Naive B cell (primary cell): Measurements from ENCODE around the gene GLYATL3. TPM values are rescaled to one million over a fixed set of nuclear protein-coding genes. Genes with fewer than 3 reads are reported as not detected.

Experiments used
- ATAC-seq, 2 donors: fragments of 150-1000 bp; cut with Tn5 transposase; 2 replicates each; pipeline ENCODE4 v1.10.0; 2021; ENCODE audit warnings: low read depth in 2 of 2, mild to moderate bottlenecking in 2 of 2, moderate library complexity in 2 of 2
- DNase-seq: peaks from one replicate; pipeline ENCODE4 v3.0.0; 2022
- H3K27ac Mint-ChIP-seq, 6 donors: one replicate each; pipeline ENCODE4 v1.8.0; 2020 to 2022; ENCODE audit warnings: mild to moderate bottlenecking in 6 of 6, mixed read lengths in 6 of 6, moderate library complexity in 5 of 6, inconsistent platforms in 2 of 6
- H3K27me3 Mint-ChIP-seq, 3 donors: one replicate each; pipeline ENCODE4 v1.8.0; 2021 to 2022; ENCODE audit warnings: mixed read lengths in 3 of 3, mild to moderate bottlenecking in 1 of 3
- H3K36me3 Mint-ChIP-seq, 2 donors: one replicate each; pipeline ENCODE4 v1.8.0; 2020 to 2022; ENCODE audit warnings: mixed read lengths in 2 of 2, inconsistent platforms in 1 of 2, mild to moderate bottlenecking in 1 of 2
- H3K4me1 Mint-ChIP-seq, 3 donors: one replicate each; pipeline ENCODE4 v1.8.0; 2020 to 2022; ENCODE audit warnings: mixed read lengths in 3 of 3, inconsistent platforms in 1 of 3, mild to moderate bottlenecking in 1 of 3, moderate library complexity in 1 of 3
- H3K4me3 Mint-ChIP-seq, 8 donors: one replicate each; pipeline ENCODE4 v1.8.0; 2020 to 2022; ENCODE audit warnings: mild to moderate bottlenecking in 8 of 8, mixed read lengths in 8 of 8, moderate library complexity in 8 of 8, inconsistent platforms in 2 of 8
- H3K9me3 Mint-ChIP-seq, 7 donors: one replicate each; pipeline ENCODE4 v1.8.0; 2020 to 2022; ENCODE audit warnings: mixed read lengths in 7 of 7, mild to moderate bottlenecking in 5 of 7, inconsistent platforms in 2 of 7, moderate library complexity in 1 of 7
- polyA plus RNA-seq, 6 donors: library from polyadenylated mRNA; unstranded; fragments of 300-500 nt; fragmentation: Illumina TruSeq; gene quantifications; one replicate each; pipeline ENCODE4 v1.2.3, GENCODE V29; 2021; ENCODE audit warnings: low read depth in 6 of 6

GLYATL3 gene
- polyA plus RNA-seq, 6 donors from 2014 or later, result not detected

DNA sequence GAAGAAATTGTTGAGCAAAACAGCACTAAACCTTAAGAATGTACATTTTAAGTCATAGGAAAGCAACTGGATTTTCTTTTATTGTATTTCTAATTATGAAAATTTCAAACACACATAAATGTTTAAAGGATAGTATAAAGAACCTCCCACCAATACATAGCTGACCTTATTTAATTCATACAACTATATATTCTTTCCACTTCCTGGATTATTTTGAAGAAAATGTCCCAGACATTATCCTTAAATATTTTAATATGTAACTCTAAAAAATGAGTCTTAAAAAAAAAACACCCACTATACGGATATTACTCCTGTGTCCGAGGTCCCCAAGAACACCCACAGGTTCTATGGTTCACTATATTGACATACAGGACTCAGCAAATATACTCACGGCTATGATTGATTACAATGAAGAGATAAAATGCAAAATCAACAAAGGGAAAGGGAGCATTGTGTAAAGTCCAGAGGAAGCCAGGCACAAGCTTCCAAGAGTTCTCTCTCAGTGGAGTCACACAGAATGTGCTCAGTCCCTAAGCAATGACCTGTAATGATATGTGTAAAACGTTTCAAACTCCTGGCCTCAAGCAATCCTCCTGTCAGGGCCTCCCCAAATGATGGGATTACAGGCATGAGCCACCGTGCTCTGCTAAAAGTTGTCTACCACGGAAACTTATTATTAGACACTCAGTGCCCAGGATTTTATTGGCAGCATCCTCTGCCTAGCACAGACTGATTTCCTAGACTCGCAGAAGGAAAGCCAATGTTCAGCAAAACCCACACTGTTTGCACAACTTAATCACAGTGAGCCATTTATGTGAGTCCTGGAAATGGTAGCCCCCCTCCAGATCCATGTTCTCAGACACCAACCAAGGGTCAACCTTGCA, 23.2 kb downstream of the GLYATL3 start:
- DNase-seq, result no peak
- ATAC-seq, result no peak
- H3K27ac Mint-ChIP-seq, result no peak overlapping the region
- H3K9me3 Mint-ChIP-seq, result no peaks in the 10 kb centered on the region
- H3K4me1 Mint-ChIP-seq, result no peaks in the 10 kb centered on the region
- peaks cover 0 to 7% (median 4%) of the 10 kb centered on the region in 3 donors for H3K27me3 Mint-ChIP-seq
- H3K4me3 Mint-ChIP-seq, result no peak overlapping the region
- no peaks in the 10 kb centered on the region for H3K36me3 Mint-ChIP-seq

DNA sequence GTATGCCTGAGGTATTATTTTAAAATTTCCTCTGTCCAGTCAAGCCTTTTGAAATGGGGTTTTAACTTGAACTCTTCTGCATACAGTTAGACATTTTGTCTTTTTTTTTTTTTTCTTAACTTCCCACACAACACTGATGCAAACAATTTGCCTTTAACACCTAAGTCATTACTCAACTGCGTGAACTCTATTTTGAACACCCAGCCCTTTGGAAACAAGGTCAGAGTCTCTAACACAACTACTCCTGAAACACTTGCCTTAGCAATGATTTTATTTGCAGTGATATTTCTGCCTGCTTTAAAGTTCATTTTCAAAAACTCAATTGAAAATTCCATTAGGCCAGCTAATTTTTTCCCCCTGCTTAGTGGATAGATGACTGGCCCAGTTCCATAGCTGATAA, 24.2 kb downstream of the GLYATL3 start:
- H3K9me3 Mint-ChIP-seq, result no peaks in the 10 kb centered on the region
- no peak overlapping the region for H3K27ac Mint-ChIP-seq
- H3K27me3 Mint-ChIP-seq, result peaks cover 4 to 7% (median 6%) of the 10 kb centered on the region in 3 donors
- ATAC-seq, result no peak
- DNase-seq, result no peak
- H3K4me3 Mint-ChIP-seq, result no peak overlapping the region
- no peaks in the 10 kb centered on the region for H3K36me3 Mint-ChIP-seq
- no peaks in the 10 kb centered on the region for H3K4me1 Mint-ChIP-seq

DNA sequence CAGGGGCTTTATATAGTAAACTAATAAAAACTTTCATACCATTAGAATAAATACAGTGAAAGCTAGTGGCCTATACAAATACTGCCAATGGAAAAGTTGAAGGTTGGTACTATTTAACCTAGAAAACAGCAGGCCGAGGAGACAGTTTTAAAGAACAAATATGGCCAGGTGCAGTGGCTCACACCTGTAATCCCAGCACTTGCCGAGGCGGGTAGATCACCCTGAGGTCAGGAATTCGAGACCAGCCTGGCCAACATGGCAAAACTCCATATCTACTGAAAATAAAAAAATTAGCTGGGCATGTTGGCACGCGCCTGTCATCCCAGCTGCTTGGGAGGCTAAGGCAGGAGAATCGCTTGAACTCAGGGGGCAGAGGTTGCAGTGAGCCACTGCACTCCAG, 24.8 kb downstream of the GLYATL3 start:
- H3K36me3 Mint-ChIP-seq, result no peaks in the 10 kb centered on the region
- no peak for ATAC-seq
- no peaks in the 10 kb centered on the region for H3K9me3 Mint-ChIP-seq
- H3K27me3 Mint-ChIP-seq, result peaks cover 4 to 12% (median 7%) of the 10 kb centered on the region in 3 donors
- H3K4me1 Mint-ChIP-seq, result no peaks in the 10 kb centered on the region
- no peak overlapping the region for H3K4me3 Mint-ChIP-seq
- H3K27ac Mint-ChIP-seq, result no peak overlapping the region
- DNase-seq, result no peak

DNA sequence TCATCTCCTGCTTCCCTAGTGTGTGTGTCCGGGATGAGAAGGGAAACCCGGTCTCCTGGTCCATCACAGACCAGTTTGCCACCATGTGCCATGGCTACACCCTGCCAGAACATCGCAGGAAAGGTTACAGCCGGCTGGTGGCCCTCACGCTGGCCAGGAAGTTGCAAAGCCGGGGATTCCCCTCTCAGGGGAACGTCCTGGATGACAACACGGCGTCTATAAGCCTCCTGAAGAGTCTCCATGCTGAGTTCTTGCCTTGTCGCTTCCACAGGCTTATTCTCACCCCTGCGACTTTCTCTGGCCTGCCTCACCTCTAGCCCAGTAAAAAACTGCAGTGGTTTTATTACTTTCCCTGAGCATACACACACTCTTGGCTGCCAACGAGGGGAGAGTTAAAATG, 26.9 kb downstream of the GLYATL3 start:
- Mint-ChIP-seq H3K36me3 (no peaks in the 10 kb centered on the region), H3K4me3 (no peak overlapping the region), H3K27me3 (peaks cover 5 to 20% (median 6%) of the 10 kb centered on the region in 3 donors), H3K4me1 (no peaks in the 10 kb centered on the region), H3K9me3 (no peaks in the 10 kb centered on the region), H3K27ac (no peak overlapping the region)
- DNase-seq (no peak), ATAC-seq (no peak)

DNA sequence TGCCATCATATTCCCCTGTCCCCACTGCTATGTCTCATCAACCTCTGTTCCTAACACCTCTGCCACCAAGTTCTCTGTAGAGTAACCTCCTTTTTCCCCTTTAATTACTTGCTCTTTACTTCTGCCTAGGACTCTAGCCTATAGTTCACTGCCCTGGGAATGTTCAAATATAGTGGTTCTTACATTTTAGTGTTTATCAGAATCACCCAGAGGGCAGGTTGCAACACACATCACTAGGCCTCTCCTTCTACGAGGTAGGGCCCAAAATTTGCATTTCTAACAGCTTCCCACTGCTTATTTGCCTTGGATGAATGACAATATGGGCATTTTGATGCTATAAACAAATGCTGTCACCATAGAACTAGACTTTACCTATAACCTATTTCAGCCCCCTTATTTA, 27.6 kb downstream of the GLYATL3 start:
- peaks cover 0 to under 1% (median 0%) of the 10 kb centered on the region in 3 donors for H3K4me1 Mint-ChIP-seq
- no peaks in the 10 kb centered on the region for H3K36me3 Mint-ChIP-seq
- H3K9me3 Mint-ChIP-seq, result no peaks in the 10 kb centered on the region
- H3K27ac Mint-ChIP-seq, result no peak overlapping the region
- ATAC-seq (no peak), DNase-seq (no peak)
- peaks cover 9 to 20% (median 11%) of the 10 kb centered on the region in 3 donors for H3K27me3 Mint-ChIP-seq
- H3K4me3 Mint-ChIP-seq, result peak overlapping the region in 1 of 8 donors; percentile 53

DNA sequence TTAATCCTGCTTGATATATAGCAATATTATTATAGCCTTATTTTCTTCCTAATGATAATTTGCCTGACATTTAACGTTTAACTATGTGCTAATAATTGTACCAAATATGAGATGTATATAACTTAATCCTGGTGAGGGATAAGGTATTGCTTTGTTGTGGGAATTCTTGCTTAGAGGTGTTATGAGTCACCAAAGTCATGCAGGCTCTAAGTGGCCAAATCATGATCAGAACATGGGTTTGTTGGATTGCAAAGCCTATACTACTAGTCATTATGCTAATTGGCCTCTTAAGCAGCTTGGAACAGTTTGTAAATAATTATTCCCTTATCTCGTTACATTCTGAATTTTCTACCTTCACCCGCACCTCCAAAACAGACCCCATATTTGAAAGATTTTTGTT, 28.8 kb downstream of the GLYATL3 start:
- no peak overlapping the region for H3K4me3 Mint-ChIP-seq
- ATAC-seq (no peak), DNase-seq (no peak)
- H3K4me1 Mint-ChIP-seq, result peaks cover 0 to 2% (median 0%) of the 10 kb centered on the region in 3 donors
- H3K9me3 Mint-ChIP-seq, result no peaks in the 10 kb centered on the region
- peaks cover 9 to 20% (median 11%) of the 10 kb centered on the region in 3 donors for H3K27me3 Mint-ChIP-seq
- no peak overlapping the region for H3K27ac Mint-ChIP-seq
- no peaks in the 10 kb centered on the region for H3K36me3 Mint-ChIP-seq

DNA sequence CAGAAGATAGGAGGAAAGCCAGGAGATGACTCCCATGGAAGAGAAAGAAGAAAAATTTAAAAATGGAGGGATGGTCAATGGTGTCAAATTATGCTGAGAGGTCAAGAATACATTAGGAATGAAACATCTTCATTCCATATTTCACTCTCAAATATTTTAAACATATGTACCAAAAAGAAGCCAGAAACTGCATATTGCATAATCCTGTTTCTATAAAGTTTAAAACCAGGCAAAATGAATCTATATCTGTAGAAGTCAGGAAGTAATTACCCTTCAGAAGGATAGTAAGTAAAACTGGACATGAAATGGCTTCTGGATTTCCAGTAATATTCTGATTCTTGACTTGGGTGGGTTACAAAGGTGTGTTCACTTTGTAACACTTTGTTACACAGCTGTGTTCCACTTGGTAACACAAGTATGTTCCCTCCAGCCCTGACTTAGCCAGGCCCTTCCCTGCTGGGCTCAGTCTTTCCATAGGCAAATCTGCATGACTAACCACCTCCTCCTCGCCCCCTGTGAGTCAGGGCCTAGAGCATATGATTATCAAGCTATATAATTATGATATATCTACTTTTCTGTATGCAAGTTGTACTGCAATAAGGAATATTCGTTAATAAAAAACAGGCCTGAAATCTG, 30.5 kb downstream of the GLYATL3 start:
- no peaks in the 10 kb centered on the region for H3K9me3 Mint-ChIP-seq
- ATAC-seq (no peak), DNase-seq (no peak)
- peaks cover 9 to 20% (median 11%) of the 10 kb centered on the region in 3 donors for H3K27me3 Mint-ChIP-seq
- no peak overlapping the region for H3K4me3 Mint-ChIP-seq
- no peaks in the 10 kb centered on the region for H3K36me3 Mint-ChIP-seq
- peaks cover 0 to 2% (median 0%) of the 10 kb centered on the region in 3 donors for H3K4me1 Mint-ChIP-seq
- no peak overlapping the region for H3K27ac Mint-ChIP-seq

DNA sequence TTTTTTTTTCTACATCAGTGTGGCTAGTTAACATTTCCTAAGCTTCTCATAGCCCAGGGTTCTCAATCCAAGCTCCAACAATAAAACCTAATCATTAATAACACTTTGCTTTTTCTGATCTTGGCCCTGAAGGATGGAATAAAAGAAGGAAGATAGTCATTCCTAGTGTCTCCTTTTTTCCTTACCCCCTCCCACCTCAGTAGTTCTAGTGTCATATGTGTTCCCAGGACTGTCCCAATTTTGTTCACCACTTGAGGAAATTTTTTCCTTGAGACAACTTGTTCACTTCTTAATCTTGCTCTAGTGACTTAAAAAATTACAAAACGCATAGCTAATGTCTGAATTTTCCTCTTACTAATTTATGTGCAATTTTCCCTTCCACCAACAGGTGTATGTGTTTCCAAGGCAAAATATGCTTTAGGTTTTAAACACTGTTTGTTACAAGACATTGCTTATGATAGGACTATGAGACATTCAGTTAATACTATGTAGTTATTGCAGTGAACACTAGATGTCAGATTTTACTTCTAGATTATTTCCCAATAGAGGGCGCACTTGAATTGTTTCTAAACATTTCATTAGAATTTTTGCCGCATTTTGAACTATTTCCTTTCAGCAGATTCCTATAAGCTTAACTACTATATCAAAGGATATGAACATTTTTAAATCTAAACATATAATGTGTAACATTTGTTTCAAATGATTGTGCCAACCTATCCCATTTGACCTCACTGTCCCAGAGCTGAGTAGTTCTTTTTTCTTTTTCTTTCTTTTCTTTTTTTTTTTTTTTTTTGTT, 32.2 kb downstream of the GLYATL3 start:
- H3K4me3 Mint-ChIP-seq, result no peak overlapping the region
- H3K27me3 Mint-ChIP-seq, result peaks cover 9 to 20% (median 11%) of the 10 kb centered on the region in 3 donors
- no peak for DNase-seq

DNA sequence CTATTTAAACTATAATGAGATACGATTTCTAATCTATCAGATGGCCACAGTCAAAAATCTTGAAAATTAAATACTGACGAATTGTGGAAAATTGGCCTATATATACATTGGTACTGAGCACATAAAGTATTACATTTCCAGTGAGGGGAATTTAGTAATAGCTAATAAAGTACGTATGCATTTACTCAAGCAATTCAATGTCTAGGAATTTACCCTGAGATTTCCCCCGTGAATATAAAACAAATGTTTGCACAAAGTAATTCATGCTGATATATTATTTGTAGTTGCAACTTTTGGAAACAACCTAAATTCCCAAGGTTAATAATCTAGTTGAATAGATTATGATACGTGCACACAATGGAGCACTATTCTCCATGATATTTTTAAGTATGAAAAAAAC, 36.1 kb downstream of the GLYATL3 start:
- Mint-ChIP-seq H3K27me3 (peaks cover 0 to 9% (median 5%) of the 10 kb centered on the region in 3 donors), H3K36me3 (no peaks in the 10 kb centered on the region)

More for the DNA sequence above, 32.2 kb downstream of the GLYATL3 start:
- no peaks in the 10 kb centered on the region for H3K9me3 Mint-ChIP-seq
- ATAC-seq, result peak; percentile 39 to 40
- no peaks in the 10 kb centered on the region for H3K36me3 Mint-ChIP-seq
- H3K4me1 Mint-ChIP-seq, result peaks cover 0 to 2% (median 0%) of the 10 kb centered on the region in 3 donors
- H3K27ac Mint-ChIP-seq, result no peak overlapping the region

DNA sequence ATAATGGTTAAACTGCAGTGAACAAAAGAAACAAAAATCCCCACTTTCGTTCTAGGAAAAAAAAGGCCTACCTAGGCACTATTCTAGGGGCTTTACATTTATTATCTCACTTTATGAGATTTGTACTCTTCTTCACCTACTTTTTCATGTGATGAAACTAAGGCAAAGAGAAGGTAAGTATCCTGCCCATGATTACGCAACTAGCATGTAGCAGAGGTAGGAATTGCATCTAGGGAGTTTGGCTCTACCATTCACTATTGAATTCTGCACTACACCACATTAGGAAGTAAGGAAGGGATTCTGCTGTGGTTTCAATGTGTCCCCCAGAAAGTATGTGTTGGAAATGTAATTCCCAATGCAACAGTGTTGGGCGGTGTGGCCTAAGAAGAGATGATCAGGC, 39.4 kb downstream of the GLYATL3 start:
- no peak overlapping the region for H3K27ac Mint-ChIP-seq
- ATAC-seq, result no peak
- H3K27me3 Mint-ChIP-seq, result no peaks in the 10 kb centered on the region

More for the DNA sequence above, 36.1 kb downstream of the GLYATL3 start:
- Mint-ChIP-seq H3K4me3 (no peak overlapping the region), H3K27ac (no peak overlapping the region), H3K4me1 (peaks cover 0 to 5% (median 2%) of the 10 kb centered on the region in 3 donors), H3K9me3 (no peaks in the 10 kb centered on the region)
- DNase-seq (no peak), ATAC-seq (no peak)

DNA sequence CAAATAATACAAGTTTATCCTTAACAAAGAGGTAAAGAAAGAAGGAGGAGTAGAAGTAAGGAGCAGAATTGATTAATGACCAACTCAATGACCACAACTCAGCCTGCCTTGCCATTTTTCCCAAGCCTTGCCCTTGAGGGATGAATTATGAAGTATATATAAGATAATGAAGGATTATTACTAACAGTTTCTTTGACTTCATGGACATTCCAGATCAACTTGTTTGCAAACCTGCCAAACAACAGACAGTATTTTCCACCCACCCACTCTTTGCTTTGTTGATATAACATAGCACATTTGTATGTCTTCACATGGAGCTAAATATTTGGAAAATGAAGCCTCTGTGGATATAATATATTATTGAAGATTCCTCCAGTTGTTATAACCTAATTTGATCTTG, 40.9 kb downstream of the GLYATL3 start:
- Mint-ChIP-seq H3K4me3 (no peak overlapping the region), H3K4me1 (peaks cover 0 to 5% (median 0%) of the 10 kb centered on the region in 3 donors), H3K27ac (no peak overlapping the region), H3K9me3 (no peaks in the 10 kb centered on the region), H3K36me3 (no peaks in the 10 kb centered on the region), H3K27me3 (no peaks in the 10 kb centered on the region)
- DNase-seq, result no peak
- ATAC-seq, result no peak

More for the DNA sequence above, 39.4 kb downstream of the GLYATL3 start:
- Mint-ChIP-seq H3K36me3 (no peaks in the 10 kb centered on the region), H3K4me1 (peaks cover 0 to 5% (median 0%) of the 10 kb centered on the region in 3 donors), H3K9me3 (no peaks in the 10 kb centered on the region), H3K4me3 (no peak overlapping the region)
- DNase-seq, result no peak

DNA sequence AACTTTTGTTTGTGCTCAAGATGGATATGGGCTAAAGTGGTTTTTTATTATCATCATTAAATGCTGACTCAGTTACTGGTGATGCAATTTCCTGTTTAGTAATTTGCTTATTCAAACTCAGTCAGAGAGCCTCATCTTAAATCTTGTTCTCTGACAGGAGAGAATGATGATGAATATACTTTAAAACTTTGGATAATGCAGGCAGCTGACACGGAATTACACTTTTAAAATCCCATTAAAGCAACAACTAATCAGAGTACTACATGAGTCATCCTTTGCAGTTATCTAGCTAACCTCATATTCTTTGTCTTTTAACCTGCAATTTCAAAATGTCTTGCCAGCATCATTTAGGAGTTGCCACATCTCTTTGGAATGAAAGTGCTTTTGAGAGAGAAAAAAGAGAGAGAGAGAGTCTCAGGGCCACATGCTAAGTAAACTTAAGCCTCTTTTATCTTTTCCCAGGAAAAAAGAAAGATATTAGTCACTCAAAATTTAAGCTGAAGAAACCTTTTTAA, 41.5 kb downstream of the GLYATL3 start:
- Mint-ChIP-seq H3K4me3 (no peak overlapping the region), H3K36me3 (no peaks in the 10 kb centered on the region), H3K27me3 (no peaks in the 10 kb centered on the region), H3K4me1 (peaks cover 0 to 5% (median 0%) of the 10 kb centered on the region in 3 donors), H3K27ac (no peak overlapping the region), H3K9me3 (no peaks in the 10 kb centered on the region)
- DNase-seq (no peak), ATAC-seq (no peak)

DNA sequence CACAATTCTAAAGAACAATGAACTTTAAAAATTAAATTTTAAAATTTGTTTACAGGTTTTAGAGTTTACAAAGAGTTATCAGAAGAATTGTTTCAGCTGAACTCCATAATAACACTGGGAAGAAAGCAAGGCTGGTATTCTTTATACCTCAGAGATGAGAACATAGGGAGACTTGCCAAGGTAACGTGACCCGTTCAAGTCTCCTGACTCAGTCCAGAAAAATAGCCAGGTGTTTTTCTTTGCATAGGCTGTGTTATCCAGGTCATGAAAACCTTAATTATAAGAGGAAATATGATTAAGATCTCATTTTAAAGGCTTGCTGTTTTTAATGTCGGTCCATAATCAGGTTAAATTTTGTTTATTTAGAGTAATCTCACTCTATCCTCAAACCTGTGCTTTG, 42.2 kb downstream of the GLYATL3 start:
- Mint-ChIP-seq H3K4me3 (no peak overlapping the region), H3K9me3 (no peaks in the 10 kb centered on the region), H3K27ac (no peak overlapping the region), H3K27me3 (peaks cover 0 to 7% (median 0%) of the 10 kb centered on the region in 3 donors), H3K4me1 (peaks cover 0 to 5% (median 0%) of the 10 kb centered on the region in 3 donors), H3K36me3 (no peaks in the 10 kb centered on the region)
- DNase-seq (no peak), ATAC-seq (no peak)
